GM21619 (cell line): ENCODE data around the gene RNF220.

Experiments
- ATAC-seq: cut with Tn5 transposase; IDR thresholded peaks from one replicate; pipeline ENCODE4 v1.9.1; 2021; ENCODE audit not compliant: unreplicated experiment

The RNF220 gene

GRCh38 chr1:44672961-44673674, 268.1 kb downstream of the RNF220 start:
- no peak for ATAC-seq

DNA sequence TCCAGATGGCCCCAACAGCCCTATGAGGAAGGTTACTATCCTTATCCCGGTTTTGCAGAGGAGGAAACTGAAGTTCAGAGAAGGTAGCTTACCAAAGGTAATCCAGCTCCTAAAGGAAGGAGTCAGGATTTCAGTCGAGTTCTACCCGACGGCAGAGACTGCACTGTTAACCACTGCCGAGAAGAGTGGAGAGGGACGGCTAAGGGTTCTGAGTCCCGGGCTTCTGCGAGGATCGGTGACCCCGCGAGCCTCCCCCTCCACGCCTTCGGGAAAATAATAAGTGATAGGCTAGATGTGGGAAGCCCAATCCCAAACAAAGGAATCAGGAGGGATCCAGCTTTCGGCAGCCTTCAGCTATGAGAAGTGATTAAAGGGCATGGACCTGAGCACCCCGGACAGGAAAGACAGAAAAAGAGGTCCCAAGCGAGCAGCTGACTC, 268.6 kb downstream of the RNF220 start:
- peak; percentile 0 for ATAC-seq

- peak; percentile 87 for ATAC-seq
Observed at GRCh38 chr1:44674113-44675000, 269.3 kb downstream of the RNF220 start, which contains the start of the genes ARMH1 and TMEM53. Gene ARMH1, plus strand, starts transcription at chr1:44674714. Its CDS starts 14,984 bp downstream, at chr1:44689698. Gene TMEM53, minus strand, starts transcription at chr1:44674481. Its CDS starts 90 bp downstream, at chr1:44674391.

DNA sequence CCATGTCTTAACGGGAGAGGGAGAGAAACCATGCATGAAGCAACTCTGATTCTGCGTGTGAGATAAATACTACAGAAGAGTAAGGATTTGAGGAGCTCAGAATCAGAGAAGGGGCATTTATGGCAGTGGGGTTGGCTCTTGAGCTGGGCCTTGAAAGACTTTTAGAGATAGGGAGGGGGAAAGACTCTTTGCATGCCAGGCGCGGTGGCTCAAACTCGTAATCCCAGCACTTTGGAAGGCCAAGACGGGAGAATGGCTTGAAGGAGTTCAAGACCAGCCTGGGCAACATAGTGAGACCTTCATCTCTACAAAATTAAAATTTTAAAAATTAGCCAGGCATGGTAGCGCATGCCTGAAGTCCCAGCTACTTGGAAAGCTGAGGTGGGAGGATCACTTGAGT, 270.1 kb downstream of the RNF220 start:
- no peak for ATAC-seq

GRCh38 chr1:44676484-44677200, 271.6 kb downstream of the RNF220 start:
- no peak for ATAC-seq

- no peak for ATAC-seq
Observed at GRCh38 chr1:44677201-44677766, 272.2 kb downstream of the RNF220 start.

- ATAC-seq, result no peak
Observed at GRCh38 chr1:44678120-44678519, 273.1 kb downstream of the RNF220 start.

DNA sequence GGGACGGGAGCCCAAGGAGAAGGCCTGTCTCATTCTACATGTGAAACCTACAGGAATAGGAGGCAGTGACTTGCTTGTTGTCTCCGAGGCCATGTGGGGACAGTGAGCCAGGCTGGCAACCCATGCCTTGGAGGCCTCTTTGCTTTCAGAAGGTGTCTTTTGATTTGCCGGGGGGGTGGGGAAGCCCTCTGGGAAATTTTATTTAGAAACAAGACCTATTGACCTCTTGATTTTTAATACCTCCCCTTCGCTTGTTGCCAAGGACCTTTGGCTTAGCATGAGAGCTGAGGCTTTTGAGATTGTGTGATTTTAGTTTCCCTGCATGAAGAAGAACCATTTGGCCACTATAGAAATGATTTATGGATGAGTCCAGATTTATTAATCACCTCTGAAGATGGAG, 273.6 kb downstream of the RNF220 start:
- no peak for ATAC-seq

GRCh38 chr1:44679468-44679867, 274.4 kb downstream of the RNF220 start:
- ATAC-seq, result no peak

- no peak for ATAC-seq
Observed at GRCh38 chr1:44681905-44682882, 277.1 kb downstream of the RNF220 start.

DNA sequence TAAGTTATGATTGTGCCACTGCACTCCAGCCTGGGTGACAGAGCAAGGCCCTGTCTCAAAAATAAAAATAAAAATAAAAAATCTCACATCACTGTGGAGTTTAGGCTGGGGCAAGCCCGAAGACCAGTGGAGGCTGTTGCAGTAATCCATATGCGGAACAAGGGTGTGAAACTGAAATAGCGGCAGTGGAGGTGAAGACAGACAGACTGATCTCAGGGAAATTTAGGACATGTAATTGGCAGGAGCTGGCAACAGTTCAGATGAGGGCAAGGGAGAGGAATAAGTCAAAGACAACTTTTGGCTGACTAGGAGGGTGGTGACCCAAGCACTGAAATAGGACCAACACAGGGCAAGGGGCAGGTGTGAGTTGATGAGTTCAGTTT, 277.8 kb downstream of the RNF220 start:
- no peak for ATAC-seq

DNA sequence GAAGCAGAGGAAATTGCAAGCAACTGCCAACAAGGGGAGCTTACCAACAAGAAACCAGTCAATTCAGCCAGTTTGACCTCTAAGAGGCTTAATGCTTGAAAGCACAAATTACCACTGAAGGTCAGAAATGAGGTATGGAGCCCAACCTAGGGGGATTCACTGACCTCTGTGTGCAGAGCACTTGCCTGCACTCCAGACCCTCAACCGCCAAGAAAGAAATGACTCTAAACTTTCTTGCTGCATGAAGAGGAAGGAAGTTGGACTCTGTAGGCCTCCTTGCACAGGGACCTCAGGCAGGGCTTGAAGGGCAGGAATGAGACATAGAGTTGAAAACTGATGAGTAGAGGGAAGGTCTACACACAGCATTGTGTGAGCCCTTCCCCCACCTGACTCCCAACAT, 279.5 kb downstream of the RNF220 start:
- peak; percentile 82 for ATAC-seq

GRCh38 chr1:44685218-44685617, 280.2 kb downstream of the RNF220 start:
- no peak for ATAC-seq

GRCh38 chr1:44685881-44686280, 280.8 kb downstream of the RNF220 start:
- no peak for ATAC-seq

- ATAC-seq, result no peak
Observed at GRCh38 chr1:44688760-44689446, 283.8 kb downstream of the RNF220 start.

GRCh38 chr1:44689447-44689765, 284.4 kb downstream of the RNF220 start:
- ATAC-seq, result no peak

- no peak for ATAC-seq
Observed at GRCh38 chr1:44693159-44693558, 288.1 kb downstream of the RNF220 start.

DNA sequence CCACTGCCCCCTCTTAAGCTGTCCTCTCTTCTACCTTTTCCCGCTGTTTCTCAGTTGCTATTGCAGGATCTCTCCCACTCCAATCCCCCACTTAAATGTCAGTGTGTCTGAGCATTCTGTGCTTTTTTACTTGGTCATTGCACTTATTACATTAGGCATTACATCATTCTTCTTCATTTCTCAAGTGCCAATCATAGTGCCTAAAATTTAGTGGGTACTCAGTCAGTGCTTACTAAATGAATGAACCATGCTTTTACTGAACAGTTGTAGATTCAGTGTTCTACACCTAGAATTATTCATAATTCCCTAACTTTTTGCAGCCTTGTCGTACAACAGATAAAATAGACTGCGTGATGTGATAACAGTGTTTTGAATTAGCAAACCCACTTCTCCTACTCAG, 288.8 kb downstream of the RNF220 start:
- ATAC-seq, result no peak

DNA sequence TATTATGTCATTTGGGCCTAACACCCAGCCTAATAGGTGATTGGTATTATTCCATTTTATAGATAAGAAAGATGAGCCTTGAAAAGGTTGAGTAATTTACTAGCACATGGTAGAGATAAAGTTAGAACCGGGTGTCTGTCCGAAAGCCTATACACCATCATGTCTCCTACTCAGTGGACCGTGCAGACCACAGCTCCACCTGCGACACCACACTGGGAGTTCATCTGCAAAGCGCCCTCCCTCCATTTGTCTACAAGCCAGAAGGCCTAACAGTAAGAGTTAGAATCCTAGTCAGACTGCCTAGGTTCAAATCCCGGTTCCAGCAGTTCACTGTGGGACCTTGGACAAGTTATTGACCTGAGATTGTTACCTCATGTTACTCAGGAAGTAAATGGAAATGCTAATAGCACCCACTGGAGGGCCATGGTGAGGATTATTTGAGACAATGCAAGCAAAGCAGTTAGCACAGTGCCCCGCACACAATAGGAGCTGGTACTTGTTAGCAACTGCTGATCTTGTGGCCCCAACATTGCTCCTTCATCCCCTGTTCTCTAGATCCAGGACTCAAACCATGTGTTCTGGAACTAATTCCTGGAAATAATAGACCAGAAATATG, 289.9 kb downstream of the RNF220 start:
- peak; percentile 71 for ATAC-seq
